Stimulated activated CD4-positive, alpha-beta T cell treated with anti-CD3 and anti-CD28 coated beads, TNF-alpha, amount 100 ng/mL, for 4 hours (primary cell): ENCODE measurements around the gene HLA-A.

Experiments used
- DNase-seq, 3 experiments: peaks; one replicate each; pipeline ENCODE4 v3.0.0-alpha.2; 2020; ENCODE audit warnings: low read depth in 3 of 3

HLA-A gene

DNA sequence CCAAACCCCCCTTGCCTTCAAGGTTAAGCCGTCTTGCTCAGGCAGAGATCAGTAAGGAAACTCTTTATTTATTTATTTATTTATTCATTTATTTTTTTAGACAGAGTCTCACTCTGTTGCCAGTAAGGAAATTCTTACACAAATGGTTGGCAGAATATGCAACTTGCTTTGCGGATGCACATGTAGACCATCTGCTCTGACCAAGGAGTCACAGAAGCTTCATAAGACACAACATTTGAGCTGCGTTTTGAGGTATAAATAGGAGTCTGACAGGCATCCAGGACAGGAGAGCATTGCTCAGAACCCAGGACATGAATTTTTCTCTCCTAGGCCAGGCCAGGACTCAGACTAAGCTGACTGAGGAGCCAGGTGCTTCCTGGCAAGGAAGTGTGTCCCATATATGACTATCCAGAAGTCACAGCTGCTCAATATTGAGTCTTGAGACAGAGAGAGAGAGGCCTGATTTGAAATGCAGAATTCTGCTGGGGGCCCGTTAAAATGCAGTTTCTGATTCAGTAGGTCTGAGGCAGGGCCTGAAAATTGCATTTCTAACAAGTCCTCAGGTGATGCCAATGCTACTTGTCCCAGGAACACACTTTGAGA is 43.9 kb downstream of the HLA-A start:
- no peak for DNase-seq

DNA sequence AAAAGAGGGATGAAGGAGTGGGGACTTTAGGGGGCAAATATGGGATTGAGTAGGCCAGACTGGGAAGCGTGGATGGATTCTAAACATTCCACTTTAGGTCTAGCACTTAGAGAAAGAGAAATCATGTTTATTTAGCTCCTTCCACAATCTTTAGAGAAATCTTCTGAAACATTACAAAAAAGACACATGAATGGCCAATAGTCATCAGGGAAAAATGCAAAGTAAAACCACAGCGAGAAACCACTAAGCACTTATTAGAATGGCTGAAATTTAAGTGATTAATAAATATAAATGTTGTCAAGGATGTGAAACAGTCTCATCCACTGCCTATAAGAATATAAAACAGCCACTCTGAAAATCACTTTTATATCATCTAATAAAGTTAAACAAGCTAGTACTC is 46.9 kb downstream of the HLA-A start:
- no peak for DNase-seq

DNA sequence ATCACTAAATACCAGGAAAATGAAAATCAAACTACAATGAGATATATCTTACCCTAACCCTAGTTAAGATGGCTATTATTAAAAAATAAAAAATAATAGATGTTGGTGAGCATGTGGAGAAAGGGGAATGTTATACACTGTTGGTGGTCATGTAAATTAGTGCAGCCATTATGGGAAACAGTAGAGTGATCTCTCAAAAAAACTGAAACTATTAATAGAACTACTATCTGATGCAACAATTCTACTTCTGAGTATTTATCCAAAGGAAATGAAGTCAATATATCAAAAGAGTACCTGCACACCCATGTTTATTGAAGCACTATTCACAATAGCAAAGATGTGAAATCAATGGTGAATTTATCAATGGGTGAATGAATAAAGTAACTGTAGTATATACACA is 48.6 kb downstream of the HLA-A start:
- no peak for DNase-seq

DNA sequence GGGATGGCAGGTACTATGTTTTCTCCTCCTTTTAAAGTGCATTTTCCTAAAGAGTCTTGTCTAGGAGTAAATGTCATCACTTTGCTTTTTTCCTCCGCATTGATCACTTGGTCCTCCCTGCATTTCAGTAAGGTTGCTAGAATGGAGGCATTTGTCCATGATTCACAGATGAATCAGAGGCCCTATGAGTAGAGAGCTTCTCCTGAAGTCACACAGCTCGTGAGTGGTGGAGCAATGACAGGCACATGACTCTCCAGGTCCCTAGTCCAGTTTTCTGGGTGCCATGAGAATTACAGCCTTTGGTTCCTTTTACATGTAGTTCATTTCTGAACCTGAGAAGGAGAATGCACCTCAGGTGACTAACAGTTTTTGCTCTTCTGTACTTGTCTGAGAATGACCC is 50.5 kb downstream of the HLA-A start:
- DNase-seq = no peak

DNA sequence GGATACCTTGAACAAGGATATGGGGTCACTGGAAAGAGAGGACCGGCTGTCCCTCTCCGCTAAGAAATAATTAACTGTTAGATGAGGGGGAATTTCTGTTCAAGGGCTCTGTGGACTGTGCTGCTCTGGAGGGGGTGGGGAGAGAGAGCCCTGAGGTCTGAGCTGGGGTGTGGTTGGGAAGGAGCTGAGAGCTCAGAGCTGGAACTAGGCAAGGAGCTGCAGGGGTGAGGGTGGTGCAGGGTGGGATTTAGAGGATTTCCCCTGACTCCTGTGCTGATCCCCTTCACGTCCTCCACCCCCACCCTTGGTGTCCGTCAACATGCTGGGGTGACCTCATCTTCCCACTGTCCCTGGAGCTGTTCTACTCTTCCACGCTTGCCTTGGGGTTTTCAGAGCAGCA is 52.5 kb downstream of the HLA-A start:
- DNase-seq = no peak

DNA sequence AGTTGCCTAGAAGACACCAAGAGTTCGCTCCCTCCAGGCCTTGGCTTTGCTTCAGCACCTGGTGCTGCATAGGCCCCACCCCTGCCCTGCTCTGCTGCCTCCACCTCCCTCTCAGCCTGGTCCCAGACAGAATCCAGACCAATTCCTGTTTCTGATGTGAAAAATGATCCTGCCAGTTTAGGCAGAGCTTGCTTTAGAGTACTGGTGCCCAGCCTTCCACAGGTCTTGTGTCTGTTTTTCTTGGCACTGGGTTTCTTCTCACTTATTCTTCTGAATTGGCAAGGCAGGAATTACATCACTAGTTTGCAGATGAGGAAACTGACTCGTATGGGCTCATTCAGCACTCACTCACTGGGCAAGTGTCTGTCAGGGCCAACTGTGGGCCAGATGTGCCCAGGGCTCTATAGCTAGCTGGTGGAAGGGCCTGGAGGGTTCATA is 53.0 kb downstream of the HLA-A start:
- DNase-seq = no peak
